ENCODE results near the gene SLC6A13.

The SLC6A13 gene

GRCh38 chr12:212715-213526 lies 49.7 kb downstream of the SLC6A13 start:
- DNase-seq, result no peak

- DNase-seq, result no peak
Measured at GRCh38 chr12:212415-212714, 50.3 kb downstream of the SLC6A13 start.

GRCh38 chr12:211639-212414 lies 50.8 kb downstream of the SLC6A13 start:
- DNase-seq, result no peak

- DNase-seq, result no peak
Measured at GRCh38 chr12:211142-211465, 51.5 kb downstream of the SLC6A13 start.

- DNase-seq, result no peak
Measured at GRCh38 chr12:210277-211141, 52.1 kb downstream of the SLC6A13 start.

GRCh38 chr12:209851-210250 lies 52.8 kb downstream of the SLC6A13 start:
- DNase-seq, result no peak

GRCh38 chr12:209246-209645 lies 53.4 kb downstream of the SLC6A13 start:
- DNase-seq, result no peak

GRCh38 chr12:208813-209212 lies 53.8 kb downstream of the SLC6A13 start:
- no peak for DNase-seq

- DNase-seq, result no peak
Measured at GRCh38 chr12:207804-208203, 54.8 kb downstream of the SLC6A13 start.

- no peak for DNase-seq
Measured at GRCh38 chr12:206746-207440, 55.7 kb downstream of the SLC6A13 start.

- DNase-seq, result no peak
Measured at GRCh38 chr12:205026-205425, 57.6 kb downstream of the SLC6A13 start.

- DNase-seq, result no peak
Measured at GRCh38 chr12:204261-204678, 58.4 kb downstream of the SLC6A13 start.

GRCh38 chr12:203462-204260 lies 59.0 kb downstream of the SLC6A13 start:
- no peak for DNase-seq

GRCh38 chr12:203074-203461 lies 59.6 kb downstream of the SLC6A13 start:
- DNase-seq, result no peak

- DNase-seq, result no peak
Measured at GRCh38 chr12:202081-202731, 60.4 kb downstream of the SLC6A13 start.

GRCh38 chr12:201361-201760 lies 61.3 kb downstream of the SLC6A13 start:
- DNase-seq, result no peak

- DNase-seq, result no peak
Measured at GRCh38 chr12:198705-199104, 63.9 kb downstream of the SLC6A13 start.

- DNase-seq, result no peak
Measured at GRCh38 chr12:197911-198695, 64.5 kb downstream of the SLC6A13 start.

GRCh38 chr12:197347-197746 lies 65.3 kb downstream of the SLC6A13 start:
- DNase-seq, result no peak

- no peak for DNase-seq
Measured at GRCh38 chr12:196436-196835, 66.2 kb downstream of the SLC6A13 start.

GRCh38 chr12:195951-196350 lies 66.7 kb downstream of the SLC6A13 start:
- no peak for DNase-seq

All from CD4-positive, alpha-beta T cell treated with Interleukin-12 subunit alpha and Interleukin-12 subunit beta, for 1 hour (primary cell).